HG03520 (cell line): ENCODE data around the gene SPATA16.
"Not testable (repeated sequence)": the region's sequence is repeated elsewhere in the genome, so short reads cannot be mapped to it uniquely, and the experiment has no call there.

Source experiments
- ATAC-seq: cut with Tn5 transposase; IDR thresholded peaks from one replicate; pipeline ENCODE4 v1.9.1; 2021; ENCODE audit warnings: mild to moderate bottlenecking, moderate library complexity; ENCODE audit not compliant: unreplicated experiment

Gene SPATA16

DNA sequence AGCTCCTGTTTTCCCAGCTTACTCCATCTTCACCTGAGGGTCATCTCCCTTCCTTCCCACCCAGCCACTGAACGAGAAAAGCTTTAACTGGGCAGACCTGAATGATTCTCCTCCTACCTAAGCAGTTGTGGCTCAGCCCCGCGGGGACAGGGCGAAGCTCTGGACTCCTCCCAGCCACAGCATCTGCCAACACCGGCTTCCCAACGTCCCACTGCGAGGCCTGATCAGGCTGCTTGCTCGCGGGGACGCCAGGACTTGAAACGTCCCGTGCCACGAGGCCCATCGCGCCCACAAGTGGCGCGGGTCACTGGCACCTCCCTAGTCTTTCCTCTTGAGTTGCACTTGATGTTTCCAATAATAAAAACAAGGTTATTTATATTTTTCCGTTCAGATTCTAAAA lies at the start of gene SPATA16:
SPATA16 (minus strand) TSS at position 250 of the 400 bp plus-strand sequence. CDS start 23,504 bp downstream, outside the sequence.
- no peak for ATAC-seq

DNA sequence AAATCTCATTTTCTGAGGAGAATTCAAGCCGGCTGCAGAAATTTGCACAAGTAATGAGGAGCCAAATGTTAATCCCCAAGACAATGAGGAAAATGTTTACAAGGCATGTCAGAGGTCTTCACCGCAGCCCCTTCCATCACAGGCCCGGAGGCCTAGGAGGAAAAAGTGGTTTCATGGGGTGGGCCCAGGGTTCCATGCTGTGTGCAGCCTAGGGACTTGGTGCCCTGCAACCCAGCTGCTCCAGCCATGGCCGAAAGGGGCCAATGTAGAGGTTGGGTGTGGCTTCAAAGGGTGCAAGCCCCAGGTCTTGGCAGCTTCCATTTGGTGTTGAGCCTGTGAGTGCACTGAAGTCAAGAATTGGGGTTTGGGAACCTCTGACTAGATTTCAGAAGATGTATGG lies 42.0 kb upstream of the SPATA16 start:
- ATAC-seq = not testable (repeated sequence)

GRCh38 chr3:173173652-173174051 lies 32.6 kb upstream of the SPATA16 start:
- no peak for ATAC-seq

DNA sequence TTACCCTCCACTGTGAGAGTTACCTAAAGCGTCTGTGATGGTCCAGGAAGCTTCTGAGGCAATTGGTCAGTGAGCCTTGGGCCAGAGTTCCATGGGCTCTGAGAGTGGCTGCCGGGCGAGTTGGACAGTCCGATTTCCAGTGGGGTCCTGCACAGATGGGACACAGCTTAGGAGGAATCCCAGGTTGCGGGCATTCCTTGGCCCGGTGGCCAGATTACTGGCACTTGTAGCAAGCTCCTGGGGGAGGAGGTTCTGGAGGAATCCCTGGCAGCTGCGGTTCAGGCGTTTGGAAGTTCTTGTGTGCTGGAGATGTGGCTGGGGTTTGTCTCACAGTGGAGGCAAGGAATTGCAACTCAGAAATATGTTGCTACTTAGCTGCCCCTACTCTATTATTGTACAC lies 18.1 kb upstream of the SPATA16 start:
- not testable (repeated sequence) for ATAC-seq

- not testable (repeated sequence) for ATAC-seq
Observed at GRCh38 chr3:173156533-173156932, 15.5 kb upstream of the SPATA16 start.

GRCh38 chr3:173153631-173154030 lies 12.6 kb upstream of the SPATA16 start:
- ATAC-seq = no peak

DNA sequence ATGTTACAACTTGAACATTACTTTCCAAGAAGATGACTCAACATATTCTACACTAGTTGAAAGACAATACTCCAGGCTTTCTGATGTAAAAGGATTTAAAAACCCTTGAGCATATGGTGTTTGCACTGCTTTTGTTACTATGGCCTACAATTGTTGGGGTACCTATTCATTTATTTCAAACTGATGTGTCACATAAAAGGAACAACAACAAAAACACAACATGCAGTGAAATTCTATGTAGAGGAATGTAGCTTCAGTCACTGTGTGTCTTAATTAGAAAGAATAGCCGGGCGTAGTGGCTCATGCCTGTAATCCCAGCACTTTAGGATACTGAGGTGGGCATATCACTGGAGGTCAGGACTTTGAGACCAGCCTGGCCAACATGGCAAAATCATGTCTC lies 1.6 kb downstream of the SPATA16 start:
- no peak for ATAC-seq

GRCh38 chr3:173138026-173138425 lies 3.0 kb downstream of the SPATA16 start:
- ATAC-seq = no peak

DNA sequence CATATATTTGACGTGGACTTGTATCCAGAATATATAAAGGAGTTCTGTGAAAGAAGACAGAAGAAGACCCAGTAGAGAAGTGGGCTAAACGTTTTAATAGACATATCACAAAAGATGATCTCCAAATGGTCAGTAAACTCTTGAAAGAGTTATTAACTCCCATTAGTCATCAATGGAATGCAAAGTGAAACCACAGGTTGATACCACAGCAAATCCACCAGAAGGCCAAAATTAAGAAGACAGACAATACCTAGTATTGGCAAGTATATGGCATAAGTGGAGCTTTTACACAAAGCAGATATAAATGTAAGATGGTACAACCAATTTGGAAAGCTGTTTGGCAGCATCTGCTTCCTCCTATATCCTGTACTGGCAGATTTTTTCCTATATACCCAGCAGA lies 6.0 kb downstream of the SPATA16 start:
- no peak for ATAC-seq

DNA sequence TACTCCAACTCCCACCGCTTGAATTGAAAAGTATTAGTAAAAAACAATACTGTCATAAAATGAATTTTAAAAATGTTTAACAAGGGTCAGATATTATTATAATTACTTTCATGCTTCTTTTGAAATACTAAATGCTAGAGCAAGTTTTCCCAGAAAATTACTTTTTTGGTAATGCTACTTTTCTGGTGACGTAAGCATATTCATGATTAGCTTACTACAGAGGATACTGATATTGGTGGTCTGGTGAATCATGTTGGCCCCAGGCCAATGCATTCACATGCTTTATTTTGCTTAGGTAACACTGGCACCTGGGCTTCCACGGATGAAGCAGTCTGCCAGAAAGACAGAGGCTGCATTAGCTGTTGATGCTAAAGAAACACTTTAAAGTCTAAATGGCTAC lies 12.4 kb downstream of the SPATA16 start:
- no peak for ATAC-seq

- no peak for ATAC-seq
Observed at GRCh38 chr3:173111321-173111720, 29.7 kb downstream of the SPATA16 start.

DNA sequence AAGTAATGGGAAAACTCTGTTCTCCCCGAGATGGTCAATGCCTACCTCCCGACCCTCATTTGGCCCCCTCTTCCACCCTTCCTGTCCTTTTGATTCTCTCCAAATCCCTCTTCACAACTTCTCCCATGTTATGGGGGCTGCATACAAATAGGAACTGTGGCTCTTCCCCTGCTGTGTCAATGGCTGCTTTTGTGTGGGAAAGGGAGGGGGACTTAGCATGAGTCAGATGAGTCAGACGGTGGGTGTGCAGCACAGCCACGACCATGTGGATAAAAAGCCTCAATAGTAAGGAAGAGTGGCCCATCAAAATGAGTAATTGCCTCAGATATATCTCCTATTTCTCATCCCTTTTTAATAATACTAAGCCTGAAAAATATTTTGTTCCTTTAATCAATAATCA lies 31.9 kb downstream of the SPATA16 start:
- ATAC-seq = no peak

GRCh38 chr3:173103469-173103868 lies 37.6 kb downstream of the SPATA16 start:
- no peak for ATAC-seq

DNA sequence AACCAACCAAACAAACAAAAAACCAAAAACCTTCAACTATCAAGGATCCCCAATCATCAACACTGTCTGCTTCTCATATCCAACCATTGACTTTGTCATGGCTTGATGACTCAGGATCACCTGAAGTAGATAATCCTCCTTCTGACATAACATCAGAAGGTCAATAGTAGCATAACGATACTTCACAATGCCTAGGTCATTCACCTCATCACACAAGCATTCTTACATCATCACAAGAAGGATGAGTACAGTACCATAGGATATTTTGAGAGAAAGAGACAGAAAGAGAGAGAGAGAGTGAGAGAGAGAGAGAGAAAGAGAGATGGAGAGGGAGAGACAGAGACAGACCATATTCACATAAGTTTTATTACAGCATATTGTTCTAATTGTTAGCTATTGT lies 42.1 kb downstream of the SPATA16 start:
- no peak for ATAC-seq

GRCh38 chr3:173096994-173097785 lies 43.8 kb downstream of the SPATA16 start:
- ATAC-seq = no peak

DNA sequence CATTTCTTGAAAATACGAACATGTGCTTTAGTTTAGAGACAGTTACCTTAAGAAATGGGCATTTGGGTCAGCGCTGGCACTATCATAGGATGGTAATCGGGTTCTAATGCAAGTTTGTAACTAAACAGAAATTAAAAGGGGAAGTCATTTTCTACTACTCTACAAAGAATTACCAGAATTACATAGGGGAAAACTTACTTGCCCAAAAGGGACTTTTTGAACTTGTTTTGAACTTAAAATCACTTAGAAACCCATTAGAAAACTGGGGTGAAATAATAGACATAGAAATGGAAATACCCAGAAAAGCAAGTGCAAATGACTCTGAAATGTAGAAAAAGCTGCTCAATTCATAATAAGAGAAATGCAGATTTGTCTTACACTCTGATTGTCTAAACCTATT lies 44.9 kb downstream of the SPATA16 start:
- no peak for ATAC-seq

DNA sequence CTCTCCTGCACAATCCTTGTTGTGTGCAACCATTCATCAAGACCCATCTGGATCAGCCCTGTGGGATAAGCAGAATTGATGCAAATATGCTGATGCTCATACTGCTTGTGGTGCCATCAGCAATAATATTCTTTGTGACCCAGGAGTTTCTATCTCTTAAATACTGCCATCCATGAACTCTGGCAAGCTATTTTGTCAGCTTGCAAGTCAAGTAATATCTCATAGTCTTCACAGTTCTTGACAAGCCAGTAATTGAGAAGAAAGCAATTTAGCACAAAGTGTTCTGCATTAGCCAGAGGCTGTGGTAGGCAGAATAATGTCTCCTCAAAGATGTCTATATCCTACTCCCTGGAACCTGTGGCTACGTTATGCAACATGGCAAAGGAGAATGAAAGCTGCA lies 49.0 kb downstream of the SPATA16 start:
- ATAC-seq = no peak

GRCh38 chr3:173090492-173090891 lies 50.5 kb downstream of the SPATA16 start:
- ATAC-seq = no peak

DNA sequence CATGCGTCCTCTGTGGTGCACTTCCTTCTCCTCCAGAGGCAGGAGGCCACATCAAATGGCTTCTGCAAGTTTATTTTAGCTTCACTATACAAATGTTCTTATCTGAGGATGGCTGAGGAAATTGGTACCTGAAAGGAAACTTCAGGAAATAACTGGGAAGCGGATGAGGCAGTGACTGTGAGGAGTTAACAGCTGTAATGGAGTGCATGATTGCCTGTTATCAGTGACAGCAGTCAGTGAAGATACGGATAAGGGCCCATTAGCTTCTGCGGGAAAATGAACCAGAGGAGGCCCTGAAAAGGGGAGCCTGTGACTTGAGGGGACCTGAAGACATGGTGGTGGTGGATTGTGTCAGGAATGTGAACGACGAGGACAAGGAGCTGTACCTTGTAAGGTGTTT lies 51.8 kb downstream of the SPATA16 start:
- no peak for ATAC-seq

GRCh38 chr3:173078525-173078924 lies 62.5 kb downstream of the SPATA16 start:
- ATAC-seq = no peak

- ATAC-seq = no peak
Observed at GRCh38 chr3:173066044-173067004, 74.7 kb downstream of the SPATA16 start.

DNA sequence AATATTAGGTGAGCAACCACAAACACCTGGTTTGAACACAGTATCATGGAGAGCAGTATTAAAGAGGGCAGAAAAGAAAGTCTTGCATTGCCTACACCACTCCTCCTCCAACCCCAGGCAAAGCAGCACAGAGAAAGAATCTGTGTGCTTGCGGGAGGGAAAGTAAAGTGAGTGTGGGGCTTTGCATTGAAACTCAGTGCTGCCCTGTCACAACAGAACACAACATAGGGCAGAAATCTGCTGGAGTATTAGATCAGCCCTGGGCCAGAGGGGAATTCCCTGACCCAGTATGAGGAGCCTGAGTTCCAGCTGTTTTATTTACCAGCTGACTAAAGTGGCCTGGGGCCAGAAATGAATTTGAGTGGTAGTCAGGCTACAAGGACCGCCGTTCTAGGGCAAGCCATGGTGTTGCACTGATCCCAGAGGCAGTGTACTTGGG lies 75.5 kb downstream of the SPATA16 start:
- ATAC-seq = no peak
